MM.1S (cell line): ENCODE measurements around the gene CNBD2.

ENCODE experiments used
- DNase-seq: peaks from one replicate; pipeline ENCODE4 v3.0.0-alpha.2; 2015
- H2AFZ ChIP-seq: fragments of 300-600 bp; sonication (generic); 2 replicates; pipeline ENCODE4 v1.6.0; 2016; ENCODE audit warnings: antibody characterized with exemption, low read length
- H3F3A ChIP-seq: fragments of 300-600 bp; sonication (generic); 2 replicates; pipeline ENCODE4 v1.6.1; 2016; ENCODE audit warnings: mild to moderate bottlenecking, antibody characterized with exemption, low read length, moderate library complexity, mixed read lengths; ENCODE audit not compliant: insufficient read depth
- H3K27ac ChIP-seq: fragments of 300-600 bp; sonication (generic); 2 replicates; pipeline ENCODE4 v1.5.1; 2016; ENCODE audit warnings: mild to moderate bottlenecking, low read length
- H3K27me3 ChIP-seq: fragments of 300-600 bp; sonication (generic); replicated peaks from 2 replicates; pipeline ENCODE4 v1.6.0; 2016; ENCODE audit warnings: low read length; ENCODE audit not compliant: insufficient read depth
- H3K36me3 ChIP-seq: fragments of 300-600 bp; sonication (generic); replicated peaks from 2 replicates; pipeline ENCODE4 v1.6.1; 2016; ENCODE audit warnings: mild to moderate bottlenecking, low read length, mixed read lengths; ENCODE audit not compliant: insufficient read depth
- H3K4me1 ChIP-seq: fragments of 300-600 bp; sonication (generic); 2 replicates; pipeline ENCODE4 v1.6.1; 2016; ENCODE audit warnings: low read length, mixed read lengths
- H3K4me2 ChIP-seq: fragments of 300-600 bp; sonication (generic); 2 replicates; pipeline ENCODE4 v1.6.0; 2016; ENCODE audit warnings: low read depth, low read length
- H3K4me3 ChIP-seq: fragments of 300-600 bp; sonication (generic); 2 replicates; pipeline ENCODE4 v1.5.1; 2016; ENCODE audit warnings: low read length, mixed read lengths
- H3K79me2 ChIP-seq: fragments of 300-600 bp; sonication (generic); 2 replicates; pipeline ENCODE4 v1.6.1; 2016; ENCODE audit warnings: mixed run types, low read length, mixed read lengths
- H3K9ac ChIP-seq: fragments of 300-600 bp; sonication (generic); 2 replicates; pipeline ENCODE4 v1.6.1; 2016; ENCODE audit warnings: low read length, mixed read lengths
- H3K9me2 ChIP-seq: fragments of 300-600 bp; sonication (generic); replicated peaks from 2 replicates; pipeline ENCODE4 v1.6.1; 2016; ENCODE audit warnings: mild to moderate bottlenecking, low read length, mixed read lengths; ENCODE audit not compliant: insufficient read depth
- H3K9me3 ChIP-seq: fragments of 300-600 bp; sonication (generic); replicated peaks from 2 replicates; pipeline ENCODE4 v1.6.1; 2016; ENCODE audit warnings: mild to moderate bottlenecking, low read length, mixed read lengths; ENCODE audit not compliant: insufficient read depth
- H4K20me1 ChIP-seq: fragments of 300-600 bp; sonication (generic); 2 replicates; pipeline ENCODE4 v1.6.1; 2016; ENCODE audit warnings: mild to moderate bottlenecking, low read length, moderate library complexity, mixed read lengths; ENCODE audit not compliant: insufficient read depth
- EZH2 ChIP-seq: fragments of 300-600 bp; sonication (generic); optimal IDR thresholded peaks from 2 replicates; pipeline ENCODE3; 2017; ENCODE audit warnings: low read depth, mild to moderate bottlenecking, antibody characterized with exemption, low read length, mixed read lengths
- EZH2phosphoT487 ChIP-seq: fragments of 300-600 bp; sonication (generic); IDR thresholded peaks from 2 replicates; pipeline ENCODE4 v1.6.1; 2018; ENCODE audit warnings: antibody characterized with exemption, low read length
- TF ChIP-seq, protein P1 (sequence below): fragments of 300-600 bp; sonication (generic); IDR thresholded peaks from 2 replicates; pipeline ENCODE4 v1.5.1; 2016; ENCODE audit warnings: antibody characterized with exemption, low read length, mixed read lengths

Gene CNBD2

DNA sequence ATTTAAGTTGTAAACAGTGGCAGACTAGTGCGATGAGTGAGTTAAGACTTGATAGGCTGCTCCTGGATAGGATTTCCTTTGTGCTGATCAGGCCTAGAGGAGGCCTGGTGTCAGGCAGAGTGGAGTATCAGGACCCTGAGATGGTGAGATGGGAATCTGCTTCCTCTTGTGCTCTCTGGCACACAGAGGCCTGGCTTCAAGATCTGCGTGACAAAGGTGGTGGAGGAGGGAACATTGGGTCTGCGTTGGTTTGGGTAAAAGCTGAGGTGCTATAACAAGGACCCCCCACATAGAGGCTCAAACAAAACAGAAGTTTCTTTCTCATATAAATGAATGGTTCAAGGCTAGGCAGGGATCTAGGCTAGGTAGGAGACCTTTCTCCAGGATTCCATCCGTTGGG is 34.3 kb upstream of the CNBD2 start:
- H3K4me2 ChIP-seq, result no peak overlapping the region
- no peaks in the 10 kb centered on the region for H3K9me2 ChIP-seq
- no peaks in the 10 kb centered on the region for H3F3A ChIP-seq
- H2AFZ ChIP-seq, result no peak overlapping the region
- H3K27ac ChIP-seq, result no peak overlapping the region
- no peaks in the 10 kb centered on the region for H4K20me1 ChIP-seq
- H3K27me3 ChIP-seq, result no peaks in the 10 kb centered on the region
- TF ChIP-seq EZH2 (no peak), EZH2phosphoT487 (no peak)
- TF ChIP-seq, protein P1, sequence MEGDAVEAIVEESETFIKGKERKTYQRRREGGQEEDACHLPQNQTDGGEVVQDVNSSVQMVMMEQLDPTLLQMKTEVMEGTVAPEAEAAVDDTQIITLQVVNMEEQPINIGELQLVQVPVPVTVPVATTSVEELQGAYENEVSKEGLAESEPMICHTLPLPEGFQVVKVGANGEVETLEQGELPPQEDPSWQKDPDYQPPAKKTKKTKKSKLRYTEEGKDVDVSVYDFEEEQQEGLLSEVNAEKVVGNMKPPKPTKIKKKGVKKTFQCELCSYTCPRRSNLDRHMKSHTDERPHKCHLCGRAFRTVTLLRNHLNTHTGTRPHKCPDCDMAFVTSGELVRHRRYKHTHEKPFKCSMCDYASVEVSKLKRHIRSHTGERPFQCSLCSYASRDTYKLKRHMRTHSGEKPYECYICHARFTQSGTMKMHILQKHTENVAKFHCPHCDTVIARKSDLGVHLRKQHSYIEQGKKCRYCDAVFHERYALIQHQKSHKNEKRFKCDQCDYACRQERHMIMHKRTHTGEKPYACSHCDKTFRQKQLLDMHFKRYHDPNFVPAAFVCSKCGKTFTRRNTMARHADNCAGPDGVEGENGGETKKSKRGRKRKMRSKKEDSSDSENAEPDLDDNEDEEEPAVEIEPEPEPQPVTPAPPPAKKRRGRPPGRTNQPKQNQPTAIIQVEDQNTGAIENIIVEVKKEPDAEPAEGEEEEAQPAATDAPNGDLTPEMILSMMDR, result no peak
- H3K4me1 ChIP-seq, result no peaks in the 10 kb centered on the region
- H3K4me3 ChIP-seq, result no peak overlapping the region
- H3K79me2 ChIP-seq, result no peaks in the 10 kb centered on the region
- no peaks in the 10 kb centered on the region for H3K36me3 ChIP-seq
- H3K9me3 ChIP-seq, result no peaks in the 10 kb centered on the region
- no peak for DNase-seq
- no peak overlapping the region for H3K9ac ChIP-seq

DNA sequence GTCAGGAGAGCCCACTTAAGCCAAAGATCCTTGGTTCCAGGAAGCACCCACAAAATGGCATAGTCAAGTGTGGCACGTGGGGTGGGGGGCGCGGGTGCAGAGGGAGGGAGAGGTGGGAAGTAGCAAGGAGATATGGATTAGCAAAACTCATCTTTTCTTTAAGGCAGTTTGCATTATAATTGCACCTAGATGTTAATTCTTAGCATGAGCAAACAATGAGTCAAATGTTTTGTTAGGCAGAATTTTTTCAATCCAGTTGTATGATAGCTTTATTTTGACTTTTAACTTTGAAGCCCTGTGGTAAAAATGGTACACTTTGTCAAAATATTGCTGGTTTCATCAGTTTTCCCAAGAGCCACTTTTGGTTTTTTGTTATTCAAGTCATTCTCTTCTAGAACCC is 29.1 kb upstream of the CNBD2 start:
- H3K4me1 ChIP-seq, result no peaks in the 10 kb centered on the region
- no peak overlapping the region for H3K27ac ChIP-seq
- H3K4me3 ChIP-seq, result no peak overlapping the region
- H3K9me3 ChIP-seq, result no peaks in the 10 kb centered on the region
- no peaks in the 10 kb centered on the region for H4K20me1 ChIP-seq
- no peak for DNase-seq
- H3K36me3 ChIP-seq, result no peaks in the 10 kb centered on the region
- TF ChIP-seq EZH2phosphoT487, result no peak
- TF ChIP-seq, protein P1, result no peak
- TF ChIP-seq EZH2, result no peak
- no peaks in the 10 kb centered on the region for H3F3A ChIP-seq
- H3K9ac ChIP-seq, result no peak overlapping the region
- no peaks in the 10 kb centered on the region for H3K27me3 ChIP-seq
- no peaks in the 10 kb centered on the region for H3K79me2 ChIP-seq
- no peak overlapping the region for H3K4me2 ChIP-seq
- H3K9me2 ChIP-seq, result no peaks in the 10 kb centered on the region
- no peak overlapping the region for H2AFZ ChIP-seq

DNA sequence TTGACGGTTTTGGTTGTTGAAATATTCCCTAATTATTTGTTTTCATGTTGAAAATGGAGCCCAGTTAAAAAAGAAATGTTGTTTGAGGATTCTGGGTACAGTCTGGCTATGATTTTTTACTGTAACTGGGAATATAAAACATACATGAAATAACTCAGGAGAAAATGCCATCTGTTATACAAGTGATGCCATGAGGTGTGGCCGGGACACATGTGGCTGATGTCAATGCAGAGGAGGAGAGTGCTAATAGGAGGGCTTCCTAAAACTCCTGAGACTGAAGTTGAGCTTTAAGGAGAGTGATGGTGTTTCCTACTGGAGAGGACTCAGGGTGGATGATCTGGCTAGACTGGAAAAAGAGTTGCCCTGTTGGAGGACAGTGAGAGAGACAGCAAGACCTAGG is 26.8 kb upstream of the CNBD2 start:
- H4K20me1 ChIP-seq, result no peaks in the 10 kb centered on the region

More for the DNA sequence above, 26.8 kb upstream of the CNBD2 start:
- no peaks in the 10 kb centered on the region for H3K4me1 ChIP-seq
- H3K9me3 ChIP-seq, result no peaks in the 10 kb centered on the region
- H3K9ac ChIP-seq, result no peak overlapping the region
- no peaks in the 10 kb centered on the region for H3K27me3 ChIP-seq
- DNase-seq, result no peak
- H3K4me2 ChIP-seq, result no peak overlapping the region
- H3K36me3 ChIP-seq, result no peaks in the 10 kb centered on the region
- H3K79me2 ChIP-seq, result no peaks in the 10 kb centered on the region
- no peak overlapping the region for H2AFZ ChIP-seq
- TF ChIP-seq, protein P1, result no peak
- TF ChIP-seq EZH2 (no peak), EZH2phosphoT487 (no peak)
- H3F3A ChIP-seq, result no peaks in the 10 kb centered on the region
- H3K27ac ChIP-seq, result no peak overlapping the region
- H3K9me2 ChIP-seq, result no peaks in the 10 kb centered on the region
- H3K4me3 ChIP-seq, result no peak overlapping the region
